OCI-LY7 (cell line): ENCODE data around the gene SYK.

ENCODE experiments used
- CTCF ChIP-seq: fragments of 200-600 bp; sonication (generic); conservative IDR thresholded peaks from 2 replicates; pipeline ENCODE4 v1.5.1; 2014; ENCODE audit warnings: mild to moderate bottlenecking, antibody characterized with exemption, low read length, moderate library complexity, mixed read lengths
- EZH2phosphoT487 ChIP-seq: fragments of 200-600 bp; sonication (generic); IDR thresholded peaks from 2 replicates; pipeline ENCODE4 v1.6.1; 2018; ENCODE audit warnings: low read depth, borderline replicate concordance, mild to moderate bottlenecking, mixed run types, antibody characterized with exemption, low read length, moderate library complexity, mixed read lengths

- TF ChIP-seq CTCF = no peak
- no peak for TF ChIP-seq EZH2phosphoT487
These were observed 40.0 kb downstream of the SYK start for GRCh38 chr9:90841615-90842014.
